ENCODE results near the gene ATP6V0B. TPM values are rescaled to one million over a fixed set of nuclear protein-coding genes. Genes with fewer than 3 reads are reported as not detected.
A peak's percentile ranks its signal among the peaks of the same experiment; 100 is the strongest.

ATP6V0B gene
- total and polyA plus RNA-seq, 9 of the 15 experiments (the other 6 are each of a cell fraction or from before 2014, with no cell fraction given) = 137 to 328 (median 220) TPM

GRCh38 chr1:43994794-43995790 is 20.3 kb downstream of the ATP6V0B start (continued):
- TF ChIP-seq RAD21 (CRISPR knock-in tag; conservative IDR thresholded peaks at IDR 0.05 in 1 of 2, IDR thresholded peaks at IDR 0.05 in 1 of 2) (peak; percentile 57 to 86), RHOXF2B (CRISPR knock-in tag; conservative IDR thresholded peaks at IDR 0.05) (0 out of 2 replicates have a peak, but pooled peaks have one; percentile 38), ZFP30 (CRISPR knock-in tag; IDR thresholded peaks at IDR 0.05; ENCODE audit: borderline replicate concordance) (no peak), JUND (IDR thresholded peaks at IDR 0.05; ENCODE audit: borderline replicate concordance, low read depth, low read length) (peak; percentile 46; the same call in 1 of the 2 replicates), JUND (tag; IDR thresholded peaks at IDR 0.05; ENCODE audit: borderline replicate concordance, low read depth, low read length) (peak; percentile 21; the same call in 1 of the 3 replicates), RB1 (IDR thresholded peaks at IDR 0.05; ENCODE audit: low read depth) (peak; percentile 78; the same call in 1 of the 2 replicates), TOE1 (IDR thresholded peaks at IDR 0.05; ENCODE audit: borderline replicate concordance) (peak; percentile 20; the same call in 1 of the 2 replicates), TOE1 (CRISPR knock-in tag; IDR thresholded peaks at IDR 0.05; ENCODE audit: borderline replicate concordance, low read depth) (no peak), RCOR1 (IDR thresholded peaks at IDR 0.05; ENCODE audit: borderline replicate concordance in 1 of 2, low read depth in 2 of 2, low read length in 2 of 2) (peak in 1 of 2 experiments; percentile 43; a peak in 1 of 4 replicates), RBFOX2 (IDR thresholded peaks at IDR 0.05; ENCODE audit: low read depth, low read length) (0 out of 2 replicates have a peak, but pooled peaks have one; percentile 19), ZNF280A (IDR thresholded peaks at IDR 0.05; ENCODE audit: low read depth, partially characterized antibody) (no peak), ZFP1 (CRISPR knock-in tag; IDR thresholded peaks at IDR 0.05) (no peak), ETV1 (tag; conservative IDR thresholded peaks at IDR 0.05; ENCODE audit: low read depth) (peak; percentile 31; the same call in 1 of the 2 replicates), ZFPM2 (CRISPR knock-in tag; IDR thresholded peaks at IDR 0.05) (no peak), SMC3 (conservative IDR thresholded peaks at IDR 0.05; ENCODE audit: insufficient read depth, low read depth, low read length) (peak; percentile 88), SP1 (CRISPR knock-in tag; IDR thresholded peaks at IDR 0.05) (0 out of 2 replicates have a peak, but pooled peaks have one; percentile 41)
- TF ChIP-seq, protein P1, sequence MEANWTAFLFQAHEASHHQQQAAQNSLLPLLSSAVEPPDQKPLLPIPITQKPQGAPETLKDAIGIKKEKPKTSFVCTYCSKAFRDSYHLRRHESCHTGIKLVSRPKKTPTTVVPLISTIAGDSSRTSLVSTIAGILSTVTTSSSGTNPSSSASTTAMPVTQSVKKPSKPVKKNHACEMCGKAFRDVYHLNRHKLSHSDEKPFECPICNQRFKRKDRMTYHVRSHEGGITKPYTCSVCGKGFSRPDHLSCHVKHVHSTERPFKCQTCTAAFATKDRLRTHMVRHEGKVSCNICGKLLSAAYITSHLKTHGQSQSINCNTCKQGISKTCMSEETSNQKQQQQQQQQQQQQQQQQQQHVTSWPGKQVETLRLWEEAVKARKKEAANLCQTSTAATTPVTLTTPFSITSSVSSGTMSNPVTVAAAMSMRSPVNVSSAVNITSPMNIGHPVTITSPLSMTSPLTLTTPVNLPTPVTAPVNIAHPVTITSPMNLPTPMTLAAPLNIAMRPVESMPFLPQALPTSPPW (CRISPR knock-in tag; IDR thresholded peaks at IDR 0.05) = peak; percentile 69
- TF ChIP-seq, protein P2, sequence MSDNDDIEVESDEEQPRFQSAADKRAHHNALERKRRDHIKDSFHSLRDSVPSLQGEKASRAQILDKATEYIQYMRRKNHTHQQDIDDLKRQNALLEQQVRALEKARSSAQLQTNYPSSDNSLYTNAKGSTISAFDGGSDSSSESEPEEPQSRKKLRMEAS (CRISPR knock-in tag; IDR thresholded peaks at IDR 0.05) = peak; percentile 62; the same call in 1 of the 2 replicates
- TF ChIP-seq, protein P3, sequence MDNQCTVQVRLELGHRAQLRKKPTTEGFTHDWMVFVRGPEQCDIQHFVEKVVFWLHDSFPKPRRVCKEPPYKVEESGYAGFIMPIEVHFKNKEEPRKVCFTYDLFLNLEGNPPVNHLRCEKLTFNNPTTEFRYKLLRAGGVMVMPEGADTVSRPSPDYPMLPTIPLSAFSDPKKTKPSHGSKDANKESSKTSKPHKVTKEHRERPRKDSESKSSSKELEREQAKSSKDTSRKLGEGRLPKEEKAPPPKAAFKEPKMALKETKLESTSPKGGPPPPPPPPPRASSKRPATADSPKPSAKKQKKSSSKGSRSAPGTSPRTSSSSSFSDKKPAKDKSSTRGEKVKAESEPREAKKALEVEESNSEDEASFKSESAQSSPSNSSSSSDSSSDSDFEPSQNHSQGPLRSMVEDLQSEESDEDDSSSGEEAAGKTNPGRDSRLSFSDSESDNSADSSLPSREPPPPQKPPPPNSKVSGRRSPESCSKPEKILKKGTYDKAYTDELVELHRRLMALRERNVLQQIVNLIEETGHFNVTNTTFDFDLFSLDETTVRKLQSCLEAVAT (IDR thresholded peaks at IDR 0.05) = no peak

Measured in K562 (cell line).